T-helper 1 cell treated with Interleukin-12 subunit alpha and Interleukin-12 subunit beta and Interleukin-4 antibody, amounts not matched to agents 30 μg/mL and 1 μg/mL, for 36 hours (primary cell): ENCODE data around the gene TESK2.
"Not testable (repeated sequence)": the region's sequence is repeated elsewhere in the genome, so short reads cannot be mapped to it uniquely, and the experiment has no call there.

ENCODE experiments used
- H3K27ac Mint-ChIP-seq: one replicate; pipeline ENCODE4 v1.8.0; 2021; ENCODE audit warnings: mild to moderate bottlenecking, mixed read lengths
- H3K27me3 Mint-ChIP-seq: one replicate; pipeline ENCODE4 v1.8.0; 2021; ENCODE audit warnings: low read depth, mixed read lengths
- H3K36me3 Mint-ChIP-seq: one replicate; pipeline ENCODE4 v1.8.0; 2021; ENCODE audit warnings: low read depth, mixed read lengths
- H3K4me1 Mint-ChIP-seq: one replicate; pipeline ENCODE4 v1.8.0; 2021; ENCODE audit warnings: low read depth, mixed read lengths
- H3K4me3 Mint-ChIP-seq: one replicate; pipeline ENCODE4 v1.8.0; 2021; ENCODE audit warnings: mild to moderate bottlenecking, moderate library complexity, mixed read lengths
- H3K9me3 Mint-ChIP-seq: one replicate; pipeline ENCODE4 v1.8.0; 2021; ENCODE audit warnings: mixed read lengths

TESK2 gene

GRCh38 chr1:45395051-45395450, 95.9 kb downstream of the TESK2 start:
- Mint-ChIP-seq H3K4me3 (no peak overlapping the region), H3K9me3 (no peaks in the 10 kb centered on the region), H3K27me3 (no peaks in the 10 kb centered on the region), H3K4me1 (no peaks in the 10 kb centered on the region), H3K27ac (no peak overlapping the region), H3K36me3 (no peaks in the 10 kb centered on the region)

- Mint-ChIP-seq H3K9me3 (no peaks in the 10 kb centered on the region), H3K27ac (no peak overlapping the region), H3K4me3 (no peak overlapping the region), H3K4me1 (no peaks in the 10 kb centered on the region), H3K27me3 (no peaks in the 10 kb centered on the region), H3K36me3 (no peaks in the 10 kb centered on the region)
Observed at GRCh38 chr1:45394342-45394741, 96.6 kb downstream of the TESK2 start.

GRCh38 chr1:45393718-45394302, 97.2 kb downstream of the TESK2 start:
- H3K27me3 Mint-ChIP-seq = no peaks in the 10 kb centered on the region
- H3K27ac Mint-ChIP-seq = no peak overlapping the region
- no peaks in the 10 kb centered on the region for H3K36me3 Mint-ChIP-seq
- no peak overlapping the region for H3K4me3 Mint-ChIP-seq
- no peaks in the 10 kb centered on the region for H3K4me1 Mint-ChIP-seq
- no peaks in the 10 kb centered on the region for H3K9me3 Mint-ChIP-seq

- H3K4me3 Mint-ChIP-seq = no peak overlapping the region
- no peaks in the 10 kb centered on the region for H3K27me3 Mint-ChIP-seq
- H3K36me3 Mint-ChIP-seq = no peaks in the 10 kb centered on the region
- H3K4me1 Mint-ChIP-seq = no peaks in the 10 kb centered on the region
- no peak overlapping the region for H3K27ac Mint-ChIP-seq
- no peaks in the 10 kb centered on the region for H3K9me3 Mint-ChIP-seq
Observed at GRCh38 chr1:45386219-45386618, 104.7 kb downstream of the TESK2 start.

GRCh38 chr1:45385302-45385701, 105.7 kb downstream of the TESK2 start:
- no peaks in the 10 kb centered on the region for H3K4me1 Mint-ChIP-seq
- H3K9me3 Mint-ChIP-seq = no peaks in the 10 kb centered on the region
- no peak overlapping the region for H3K27ac Mint-ChIP-seq
- H3K4me3 Mint-ChIP-seq = no peak overlapping the region
- H3K27me3 Mint-ChIP-seq = no peaks in the 10 kb centered on the region
- H3K36me3 Mint-ChIP-seq = no peaks in the 10 kb centered on the region

- not testable (repeated sequence) for H3K4me1 Mint-ChIP-seq, H3K27ac Mint-ChIP-seq, H3K36me3 Mint-ChIP-seq, H3K4me3 Mint-ChIP-seq, H3K9me3 Mint-ChIP-seq, H3K27me3 Mint-ChIP-seq
Observed at GRCh38 chr1:45384213-45384612, 106.8 kb downstream of the TESK2 start.

GRCh38 chr1:45383191-45383590, 107.8 kb downstream of the TESK2 start:
- Mint-ChIP-seq H3K4me1 (no peaks in the 10 kb centered on the region), H3K27me3 (no peaks in the 10 kb centered on the region), H3K4me3 (no peak overlapping the region), H3K36me3 (no peaks in the 10 kb centered on the region), H3K27ac (no peak overlapping the region), H3K9me3 (no peaks in the 10 kb centered on the region)

GRCh38 chr1:45381243-45381642, 109.7 kb downstream of the TESK2 start:
- Mint-ChIP-seq H3K27me3 (no peaks in the 10 kb centered on the region), H3K9me3 (no peaks in the 10 kb centered on the region), H3K4me3 (no peak overlapping the region), H3K4me1 (no peaks in the 10 kb centered on the region), H3K36me3 (no peaks in the 10 kb centered on the region), H3K27ac (no peak overlapping the region)

GRCh38 chr1:45380730-45381129, 110.2 kb downstream of the TESK2 start:
- no peaks in the 10 kb centered on the region for H3K9me3 Mint-ChIP-seq
- H3K27ac Mint-ChIP-seq = no peak overlapping the region
- H3K4me1 Mint-ChIP-seq = no peaks in the 10 kb centered on the region
- H3K27me3 Mint-ChIP-seq = no peaks in the 10 kb centered on the region
- H3K36me3 Mint-ChIP-seq = no peaks in the 10 kb centered on the region
- H3K4me3 Mint-ChIP-seq = no peak overlapping the region

- Mint-ChIP-seq H3K27me3 (no peaks in the 10 kb centered on the region), H3K4me3 (no peak overlapping the region), H3K9me3 (no peaks in the 10 kb centered on the region), H3K4me1 (no peaks in the 10 kb centered on the region), H3K36me3 (no peaks in the 10 kb centered on the region), H3K27ac (no peak overlapping the region)
Observed at GRCh38 chr1:45380125-45380524, 110.8 kb downstream of the TESK2 start.

- Mint-ChIP-seq H3K27ac (no peak overlapping the region), H3K4me3 (no peak overlapping the region), H3K27me3 (no peaks in the 10 kb centered on the region), H3K9me3 (no peaks in the 10 kb centered on the region), H3K36me3 (no peaks in the 10 kb centered on the region), H3K4me1 (no peaks in the 10 kb centered on the region)
Observed at GRCh38 chr1:45379524-45379923, 111.4 kb downstream of the TESK2 start.

- peaks cover 1% of the 10 kb centered on the region for H3K4me1 Mint-ChIP-seq
Observed at GRCh38 chr1:45378184-45378583, 112.8 kb downstream of the TESK2 start.

GRCh38 chr1:45375104-45376090, 115.6 kb downstream of the TESK2 start:
- H3K27me3 Mint-ChIP-seq = no peaks in the 10 kb centered on the region
- no peaks in the 10 kb centered on the region for H3K9me3 Mint-ChIP-seq
- H3K27ac Mint-ChIP-seq = no peak overlapping the region
- H3K4me1 Mint-ChIP-seq = peaks cover 4% of the 10 kb centered on the region
- no peak overlapping the region for H3K4me3 Mint-ChIP-seq
- no peaks in the 10 kb centered on the region for H3K36me3 Mint-ChIP-seq

More at GRCh38 chr1:45378184-45378583, 112.8 kb downstream of the TESK2 start:
- Mint-ChIP-seq H3K36me3 (no peaks in the 10 kb centered on the region), H3K4me3 (no peak overlapping the region), H3K27ac (no peak overlapping the region), H3K27me3 (no peaks in the 10 kb centered on the region), H3K9me3 (no peaks in the 10 kb centered on the region)

- no peaks in the 10 kb centered on the region for H3K27me3 Mint-ChIP-seq
- no peak overlapping the region for H3K4me3 Mint-ChIP-seq
- H3K4me1 Mint-ChIP-seq = peaks cover 4% of the 10 kb centered on the region
- no peaks in the 10 kb centered on the region for H3K9me3 Mint-ChIP-seq
- no peak overlapping the region for H3K27ac Mint-ChIP-seq
- H3K36me3 Mint-ChIP-seq = no peaks in the 10 kb centered on the region
Observed at GRCh38 chr1:45373573-45373972, 117.4 kb downstream of the TESK2 start.

- H3K9me3 Mint-ChIP-seq = no peaks in the 10 kb centered on the region
- no peaks in the 10 kb centered on the region for H3K36me3 Mint-ChIP-seq
- no peaks in the 10 kb centered on the region for H3K27me3 Mint-ChIP-seq
- no peak overlapping the region for H3K27ac Mint-ChIP-seq
- H3K4me3 Mint-ChIP-seq = no peak overlapping the region
- H3K4me1 Mint-ChIP-seq = peaks cover 4% of the 10 kb centered on the region
Observed at GRCh38 chr1:45370575-45370974, 120.4 kb downstream of the TESK2 start.
